ENCODE measurements around the gene SLC2A4RG.

The SLC2A4RG gene

DNA sequence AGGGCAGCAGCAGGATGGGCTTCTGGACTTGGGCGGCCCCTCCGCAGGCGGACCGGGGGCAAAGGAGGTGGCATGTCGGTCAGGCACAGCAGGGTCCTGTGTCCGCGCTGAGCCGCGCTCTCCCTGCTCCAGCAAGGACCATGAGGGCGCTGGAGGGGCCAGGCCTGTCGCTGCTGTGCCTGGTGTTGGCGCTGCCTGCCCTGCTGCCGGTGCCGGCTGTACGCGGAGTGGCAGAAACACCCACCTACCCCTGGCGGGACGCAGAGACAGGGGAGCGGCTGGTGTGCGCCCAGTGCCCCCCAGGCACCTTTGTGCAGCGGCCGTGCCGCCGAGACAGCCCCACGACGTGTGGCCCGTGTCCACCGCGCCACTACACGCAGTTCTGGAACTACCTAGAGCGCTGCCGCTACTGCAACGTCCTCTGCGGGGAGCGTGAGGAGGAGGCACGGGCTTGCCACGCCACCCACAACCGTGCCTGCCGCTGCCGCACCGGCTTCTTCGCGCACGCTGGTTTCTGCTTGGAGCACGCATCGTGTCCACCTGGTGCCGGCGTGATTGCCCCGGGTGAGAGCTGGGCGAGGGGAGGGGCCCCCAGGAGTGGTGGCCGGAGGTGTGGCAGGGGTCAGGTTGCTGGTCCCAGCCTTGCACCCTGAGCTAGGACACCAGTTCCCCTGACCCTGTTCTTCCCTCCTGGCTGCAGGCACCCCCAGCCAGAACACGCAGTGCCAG is 42.8 kb upstream of the SLC2A4RG start, which contains the start of gene TNFRSF6B:
TNFRSF6B (plus strand) TSS at position 25 of the 729 bp plus-strand sequence; CDS start at position 141, 116 bp downstream.
- no peak for DNase-seq (ENCODE audit: low read depth)
- TF ChIP-seq, protein P1, sequence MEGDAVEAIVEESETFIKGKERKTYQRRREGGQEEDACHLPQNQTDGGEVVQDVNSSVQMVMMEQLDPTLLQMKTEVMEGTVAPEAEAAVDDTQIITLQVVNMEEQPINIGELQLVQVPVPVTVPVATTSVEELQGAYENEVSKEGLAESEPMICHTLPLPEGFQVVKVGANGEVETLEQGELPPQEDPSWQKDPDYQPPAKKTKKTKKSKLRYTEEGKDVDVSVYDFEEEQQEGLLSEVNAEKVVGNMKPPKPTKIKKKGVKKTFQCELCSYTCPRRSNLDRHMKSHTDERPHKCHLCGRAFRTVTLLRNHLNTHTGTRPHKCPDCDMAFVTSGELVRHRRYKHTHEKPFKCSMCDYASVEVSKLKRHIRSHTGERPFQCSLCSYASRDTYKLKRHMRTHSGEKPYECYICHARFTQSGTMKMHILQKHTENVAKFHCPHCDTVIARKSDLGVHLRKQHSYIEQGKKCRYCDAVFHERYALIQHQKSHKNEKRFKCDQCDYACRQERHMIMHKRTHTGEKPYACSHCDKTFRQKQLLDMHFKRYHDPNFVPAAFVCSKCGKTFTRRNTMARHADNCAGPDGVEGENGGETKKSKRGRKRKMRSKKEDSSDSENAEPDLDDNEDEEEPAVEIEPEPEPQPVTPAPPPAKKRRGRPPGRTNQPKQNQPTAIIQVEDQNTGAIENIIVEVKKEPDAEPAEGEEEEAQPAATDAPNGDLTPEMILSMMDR (IDR thresholded peaks at IDR 0.05; ENCODE audit: insufficient read depth, low read depth, low read length, missing control alignments), result no peak
- H3K4me3 ChIP-seq (ENCODE audit: low read depth, low read length), result no peak within 1 kb of the TSS

DNA sequence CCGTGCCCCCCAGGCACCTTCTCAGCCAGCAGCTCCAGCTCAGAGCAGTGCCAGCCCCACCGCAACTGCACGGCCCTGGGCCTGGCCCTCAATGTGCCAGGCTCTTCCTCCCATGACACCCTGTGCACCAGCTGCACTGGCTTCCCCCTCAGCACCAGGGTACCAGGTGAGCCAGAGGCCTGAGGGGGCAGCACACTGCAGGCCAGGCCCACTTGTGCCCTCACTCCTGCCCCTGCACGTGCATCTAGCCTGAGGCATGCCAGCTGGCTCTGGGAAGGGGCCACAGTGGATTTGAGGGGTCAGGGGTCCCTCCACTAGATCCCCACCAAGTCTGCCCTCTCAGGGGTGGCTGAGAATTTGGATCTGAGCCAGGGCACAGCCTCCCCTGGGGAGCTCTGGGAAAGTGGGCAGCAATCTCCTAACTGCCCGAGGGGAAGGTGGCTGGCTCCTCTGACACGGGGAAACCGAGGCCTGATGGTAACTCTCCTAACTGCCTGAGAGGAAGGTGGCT is 42.2 kb upstream of the SLC2A4RG start:
- TF ChIP-seq, protein P1 (IDR thresholded peaks at IDR 0.05; ENCODE audit: insufficient read depth, low read depth, low read length, missing control alignments), result no peak
- DNase-seq (ENCODE audit: low read depth), result no peak
- H3K4me3 ChIP-seq (ENCODE audit: low read depth, low read length), result no peak overlapping the region

DNA sequence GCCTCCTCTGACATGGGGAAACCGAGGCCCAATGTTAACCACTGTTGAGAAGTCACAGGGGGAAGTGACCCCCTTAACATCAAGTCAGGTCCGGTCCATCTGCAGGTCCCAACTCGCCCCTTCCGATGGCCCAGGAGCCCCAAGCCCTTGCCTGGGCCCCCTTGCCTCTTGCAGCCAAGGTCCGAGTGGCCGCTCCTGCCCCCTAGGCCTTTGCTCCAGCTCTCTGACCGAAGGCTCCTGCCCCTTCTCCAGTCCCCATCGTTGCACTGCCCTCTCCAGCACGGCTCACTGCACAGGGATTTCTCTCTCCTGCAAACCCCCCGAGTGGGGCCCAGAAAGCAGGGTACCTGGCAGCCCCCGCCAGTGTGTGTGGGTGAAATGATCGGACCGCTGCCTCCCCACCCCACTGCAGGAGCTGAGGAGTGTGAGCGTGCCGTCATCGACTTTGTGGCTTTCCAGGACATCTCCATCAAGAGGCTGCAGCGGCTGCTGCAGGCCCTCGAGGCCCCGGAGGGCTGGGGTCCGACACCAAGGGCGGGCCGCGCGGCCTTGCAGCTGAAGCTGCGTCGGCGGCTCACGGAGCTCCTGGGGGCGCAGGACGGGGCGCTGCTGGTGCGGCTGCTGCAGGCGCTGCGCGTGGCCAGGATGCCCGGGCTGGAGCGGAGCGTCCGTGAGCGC is 41.6 kb upstream of the SLC2A4RG start:
- no peak overlapping the region for H3K4me3 ChIP-seq (ENCODE audit: low read depth, low read length)
- no peak for DNase-seq (ENCODE audit: low read depth)
- TF ChIP-seq, protein P1 (IDR thresholded peaks at IDR 0.05; ENCODE audit: insufficient read depth, low read depth, low read length, missing control alignments), result no peak

DNA sequence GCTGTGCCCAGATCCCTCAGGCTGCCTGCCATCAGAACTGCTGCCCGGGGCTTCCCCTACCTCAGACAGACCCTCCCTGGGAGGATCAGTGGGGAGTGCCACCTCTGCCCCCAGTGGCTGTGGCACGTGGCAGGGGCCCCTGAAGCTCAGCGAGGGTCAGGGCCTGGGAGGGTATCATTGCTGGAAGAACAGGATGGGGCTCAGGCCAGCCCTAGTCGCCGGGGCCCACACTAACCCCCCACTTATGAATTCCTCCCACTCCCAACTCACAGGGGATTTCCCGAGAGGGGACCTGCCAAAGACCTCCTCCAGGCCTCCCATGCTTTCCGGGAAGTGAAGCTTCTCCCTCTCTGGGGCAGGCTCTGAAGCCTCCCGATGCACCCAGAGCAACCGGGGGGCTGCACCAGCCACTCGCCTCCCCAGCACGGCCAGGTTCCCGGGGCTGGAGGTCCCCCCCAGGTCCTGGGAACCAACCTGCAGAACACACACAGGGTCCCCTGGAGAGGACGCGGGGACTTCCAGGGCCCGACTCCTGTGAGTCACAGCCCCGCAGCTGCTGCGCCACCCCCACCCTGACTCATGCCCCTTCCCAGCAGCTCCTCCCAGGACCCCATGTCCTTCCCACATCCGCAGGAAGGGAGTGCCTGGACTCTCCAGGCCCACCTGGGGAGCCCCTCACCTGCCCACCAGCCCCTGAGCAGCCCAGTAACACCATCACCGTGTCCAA is 40.7 kb upstream of the SLC2A4RG start:
- peak; percentile 77 for DNase-seq (ENCODE audit: low read depth)
- TF ChIP-seq, protein P1 (IDR thresholded peaks at IDR 0.05; ENCODE audit: insufficient read depth, low read depth, low read length, missing control alignments), result no peak
- H3K4me3 ChIP-seq (ENCODE audit: low read depth, low read length), result no peak overlapping the region; the same call in 1 of the 2 replicates

DNA sequence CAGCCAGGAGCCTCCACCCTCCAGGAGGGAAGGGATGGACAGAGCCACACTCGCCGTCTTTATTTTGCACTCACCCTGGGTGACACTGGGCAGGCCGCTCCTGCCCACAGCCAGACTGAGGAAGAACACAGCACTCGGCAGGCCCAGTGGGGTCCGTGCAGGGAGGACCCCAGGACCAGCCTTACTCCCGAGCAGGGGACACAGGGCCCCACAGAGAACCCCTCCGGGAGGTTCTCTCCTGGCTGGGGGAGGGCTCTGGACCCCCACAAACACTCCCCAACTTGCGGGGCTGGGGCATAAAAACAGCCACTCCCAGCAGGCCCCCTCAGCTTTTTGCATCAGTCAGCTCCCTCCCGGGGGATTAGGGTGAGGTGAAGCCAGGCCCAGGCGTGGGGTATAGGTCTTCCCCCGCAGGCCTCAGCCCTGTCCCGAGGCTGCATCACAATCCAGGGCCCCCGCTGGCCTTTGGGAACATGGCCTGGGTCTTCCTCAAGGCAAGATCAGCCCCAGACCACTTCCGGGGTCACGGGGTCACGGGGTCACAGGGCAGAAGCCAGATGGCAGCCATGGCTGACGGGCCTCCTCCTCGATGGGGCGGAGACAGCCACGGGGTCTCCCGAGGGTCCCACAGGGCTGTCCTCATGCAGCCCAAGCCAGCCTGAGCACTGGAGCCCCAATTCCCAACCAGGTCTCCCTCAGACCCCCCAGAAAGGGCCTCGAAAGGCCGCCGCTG is 39.9 kb upstream of the SLC2A4RG start:
- H3K4me3 ChIP-seq (ENCODE audit: low read depth, low read length), result no peak overlapping the region
- TF ChIP-seq, protein P1 (IDR thresholded peaks at IDR 0.05; ENCODE audit: insufficient read depth, low read depth, low read length, missing control alignments), result no peak
- DNase-seq (ENCODE audit: low read depth), result no peak

Data from GM12865 (cell line).